Measurements from ENCODE around the gene LTBP2.

- TF ChIP-seq POLR2A (IDR thresholded peaks at IDR 0.05; ENCODE audit: low read depth, low read length) = no peak
- TF ChIP-seq POLR2AphosphoS5 (IDR thresholded peaks at IDR 0.05; ENCODE audit: low read depth, low read length) = no peak
- no peak for TF ChIP-seq TAF1 (IDR thresholded peaks at IDR 0.05; ENCODE audit: borderline replicate concordance, low read depth, low read length)
Measured at GRCh38 chr14:74503291-74503937, 108.6 kb downstream of the LTBP2 start.

All from GM12892 (cell line).